ENCODE data around the gene NCLN.

DNA sequence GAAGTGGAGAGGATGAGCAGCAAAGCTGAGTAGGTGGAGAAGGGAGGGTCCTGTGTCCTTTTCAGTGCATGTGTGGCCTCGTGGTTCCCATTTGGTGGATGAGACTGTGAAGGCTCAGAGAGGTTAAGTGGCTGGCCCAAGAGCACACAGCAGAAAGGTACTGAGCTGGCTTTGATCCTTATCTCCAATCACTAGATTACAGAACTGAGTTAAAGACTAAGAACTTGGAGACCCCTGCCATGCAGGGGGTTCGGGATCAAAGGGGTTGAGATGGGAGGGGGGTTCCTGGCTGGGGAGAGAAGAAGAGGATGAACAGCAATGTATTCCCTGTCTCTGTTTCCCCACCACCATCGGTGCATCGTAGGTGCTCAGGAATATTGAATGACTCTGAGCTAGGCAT, 50.5 kb downstream of the NCLN start:
- TF ChIP-seq, protein P1, sequence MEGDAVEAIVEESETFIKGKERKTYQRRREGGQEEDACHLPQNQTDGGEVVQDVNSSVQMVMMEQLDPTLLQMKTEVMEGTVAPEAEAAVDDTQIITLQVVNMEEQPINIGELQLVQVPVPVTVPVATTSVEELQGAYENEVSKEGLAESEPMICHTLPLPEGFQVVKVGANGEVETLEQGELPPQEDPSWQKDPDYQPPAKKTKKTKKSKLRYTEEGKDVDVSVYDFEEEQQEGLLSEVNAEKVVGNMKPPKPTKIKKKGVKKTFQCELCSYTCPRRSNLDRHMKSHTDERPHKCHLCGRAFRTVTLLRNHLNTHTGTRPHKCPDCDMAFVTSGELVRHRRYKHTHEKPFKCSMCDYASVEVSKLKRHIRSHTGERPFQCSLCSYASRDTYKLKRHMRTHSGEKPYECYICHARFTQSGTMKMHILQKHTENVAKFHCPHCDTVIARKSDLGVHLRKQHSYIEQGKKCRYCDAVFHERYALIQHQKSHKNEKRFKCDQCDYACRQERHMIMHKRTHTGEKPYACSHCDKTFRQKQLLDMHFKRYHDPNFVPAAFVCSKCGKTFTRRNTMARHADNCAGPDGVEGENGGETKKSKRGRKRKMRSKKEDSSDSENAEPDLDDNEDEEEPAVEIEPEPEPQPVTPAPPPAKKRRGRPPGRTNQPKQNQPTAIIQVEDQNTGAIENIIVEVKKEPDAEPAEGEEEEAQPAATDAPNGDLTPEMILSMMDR (IDR thresholded peaks at IDR 0.05): no peak
- no peak for TF ChIP-seq POLR2A (IDR thresholded peaks at IDR 0.05)

Data from vagina (tissue), 2 donors.